Fibroblast of the aortic adventitia (primary cell): Measurements from ENCODE around the gene SLC7A10. TPM values are rescaled to one million over a fixed set of nuclear protein-coding genes. Genes with fewer than 3 reads are reported as not detected.

ENCODE experiments used
- total RNA-seq: library from RNA; depleted of rRNA; stranded (reverse); fragments of >200 nt; gene quantifications from 2 replicates; pipeline ENCODE4 v1.2.3, GENCODE V29; 2012; ENCODE audit warnings: low replicate concordance

Gene SLC7A10
- total RNA-seq, 1 donor, result not detected

Other genes with a start within 250 kb of the SLC7A10 start
- gene RHPN2, start 161.0 kb downstream of the SLC7A10 start, total RNA-seq, result 0.90 and 2.3 TPM in 2 replicates
- 7.8 and 19.2 TPM in 2 replicates for gene GPATCH1, start 144.7 kb downstream of the SLC7A10 start, total RNA-seq
- gene WDR88, start 93.7 kb downstream of the SLC7A10 start, total RNA-seq, result not detected in 2 replicates
- 15.0 and 33.2 TPM in 2 replicates for gene LRP3, start 31.5 kb downstream of the SLC7A10 start, total RNA-seq
- gene CEBPA, start 76.7 kb upstream of the SLC7A10 start, total RNA-seq, result 0.18 TPM in 1 of 2 replicates, not detected in the other
- gene CEBPG, start 147.9 kb upstream of the SLC7A10 start, total RNA-seq, result 13.8 and 32.8 TPM in 2 replicates